HepG2 (cell line): ENCODE measurements around the gene BTN1A1. TPM values are rescaled to one million over a fixed set of nuclear protein-coding genes. Genes with fewer than 3 reads are reported as not detected.

ENCODE experiments used
- ARNTL ChIP-seq: sonication (generic); formaldehyde crosslinking; IDR thresholded peaks from 2 replicates; pipeline ENCODE4 v1.4.0; 2020; ENCODE audit warnings: mild to moderate bottlenecking, missing genetic modification reagents
- FOSL1 ChIP-seq: sonication (generic); formaldehyde crosslinking; IDR thresholded peaks from 2 replicates; pipeline ENCODE4 v1.9.0; 2021; ENCODE audit warnings: missing genetic modification reagents, borderline replicate concordance
- GATAD1 ChIP-seq: IDR thresholded peaks from 2 replicates; pipeline ENCODE4 v1.6.1; 2016; ENCODE audit warnings: missing genetic modification reagents, missing compliant biosample characterization
- HOXA7 ChIP-seq: sonication (generic); formaldehyde crosslinking; IDR thresholded peaks from 2 replicates; pipeline ENCODE4 v1.8.1; 2022; ENCODE audit warnings: mild to moderate bottlenecking, missing genetic modification reagents, moderate library complexity
- KDM6A ChIP-seq: IDR thresholded peaks from 2 replicates; pipeline ENCODE4 v1.6.1; 2016; ENCODE audit warnings: low read depth
- MED13 ChIP-seq: sonication (generic); formaldehyde crosslinking; IDR thresholded peaks from 2 replicates; pipeline ENCODE4 v1.5.0; 2020; ENCODE audit warnings: missing genetic modification reagents
- NCOA1 ChIP-seq: sonication (generic); formaldehyde crosslinking; IDR thresholded peaks from 2 replicates; pipeline ENCODE4 v1.9.0; 2021; ENCODE audit warnings: missing genetic modification reagents
- NR3C1 ChIP-seq: sonication (generic); formaldehyde crosslinking; IDR thresholded peaks from 2 replicates; pipeline ENCODE4 v1.4.0; 2020; ENCODE audit warnings: missing genetic modification reagents
- RARG ChIP-seq: sonication (generic); formaldehyde crosslinking; IDR thresholded peaks from 2 replicates; pipeline ENCODE4 v1.4.0; 2020; ENCODE audit warnings: low read depth, mild to moderate bottlenecking, missing genetic modification reagents
- RFXAP ChIP-seq: sonication (generic); formaldehyde crosslinking; IDR thresholded peaks from 2 replicates; pipeline ENCODE4 v1.4.0; 2020; ENCODE audit warnings: missing genetic modification reagents, borderline replicate concordance
- RXRB ChIP-seq: IDR thresholded peaks from 2 replicates; pipeline ENCODE4 v1.6.1; 2016; ENCODE audit warnings: borderline replicate concordance, missing genetic modification reagents, missing compliant biosample characterization
- ZMAT3 ChIP-seq: sonication (generic); formaldehyde crosslinking; conservative IDR thresholded peaks from 2 replicates; pipeline ENCODE4 v1.7.0; 2021; ENCODE audit warnings: missing genetic modification reagents
- ZNF205 ChIP-seq: IDR thresholded peaks from 2 replicates; pipeline ENCODE4 v1.6.1; 2018; ENCODE audit warnings: missing biosample characterization, missing genetic modification reagents
- ZNF552 ChIP-seq: sonication (generic); formaldehyde crosslinking; IDR thresholded peaks from 2 replicates; pipeline ENCODE4 v1.9.0; 2022; ENCODE audit warnings: missing genetic modification reagents, mild to moderate bottlenecking, borderline replicate concordance
- ZNF556 ChIP-seq: sonication (generic); formaldehyde crosslinking; IDR thresholded peaks from 2 replicates; pipeline ENCODE4 v1.4.0; 2020; ENCODE audit warnings: mild to moderate bottlenecking, missing genetic modification reagents, borderline replicate concordance
- polyA plus RNA-seq, 8 experiments: library from polyadenylated mRNA; depleted of rRNA in 3 of 8; stranded (reverse) in 7 of 8; unstranded in 1 of 8; fragments of >200 nt; fragmentation: Illumina TruSeq in 4 of 8; extraction: Trizol in 4 of 8; gene quantifications; 2 replicates each; pipeline versions ENCODE4 v1.2.1 to v1.2.3, GENCODE V29; 2011 to 2016; ENCODE audit warnings: low read depth in 4 of 8, missing spikeins in 1 of 8, mixed read lengths in 1 of 8; ENCODE audit not compliant: insufficient read depth in 1 of 8
- total RNA-seq, 5 experiments: library from RNA; depleted of rRNA; stranded (reverse); fragments of >200 nt; fragmentation: Illumina TruSeq; extraction: Trizol; gene quantifications; 2 replicates each; pipeline ENCODE4 v1.2.3, GENCODE V29; 2016; ENCODE audit warnings: low read depth in 1 of 5
- TF ChIP-seq, protein P1 (sequence below): sonication (generic); formaldehyde crosslinking; IDR thresholded peaks from 2 replicates; pipeline ENCODE4 v1.4.0; 2020; ENCODE audit warnings: missing genetic modification reagents, borderline replicate concordance
- TF ChIP-seq, protein P2 (sequence below): sonication (generic); formaldehyde crosslinking; IDR thresholded peaks from 2 replicates; pipeline ENCODE4 v1.8.0; 2022; ENCODE audit warnings: low read depth, missing genetic modification reagents
- TF ChIP-seq, protein P3 (sequence below), 2 experiments: fragments of 450-650 bp in 1 of 2; sonication (generic) in 1 of 2; formaldehyde crosslinking; IDR thresholded peaks; 2 replicates each; pipeline versions ENCODE4 v1.5.0 to v1.8.0; 2020 to 2022; ENCODE audit warnings: mild to moderate bottlenecking in 1 of 2, missing genetic modification reagents in 1 of 2
- TF ChIP-seq, protein P4 (sequence below): sonication (generic); formaldehyde crosslinking; IDR thresholded peaks from 2 replicates; pipeline ENCODE4 v1.4.0; 2020; ENCODE audit warnings: mild to moderate bottlenecking, missing genetic modification reagents
- TF ChIP-seq, protein P5 (sequence below): IDR thresholded peaks from 2 replicates; pipeline ENCODE4 v1.6.1; 2016; ENCODE audit warnings: low read depth

The BTN1A1 gene
- total and polyA plus RNA-seq, 2 of the 13 experiments (the other 11 are each of a cell fraction or from before 2014, with no cell fraction given), result 0.04 TPM; not detected in 1

DNA sequence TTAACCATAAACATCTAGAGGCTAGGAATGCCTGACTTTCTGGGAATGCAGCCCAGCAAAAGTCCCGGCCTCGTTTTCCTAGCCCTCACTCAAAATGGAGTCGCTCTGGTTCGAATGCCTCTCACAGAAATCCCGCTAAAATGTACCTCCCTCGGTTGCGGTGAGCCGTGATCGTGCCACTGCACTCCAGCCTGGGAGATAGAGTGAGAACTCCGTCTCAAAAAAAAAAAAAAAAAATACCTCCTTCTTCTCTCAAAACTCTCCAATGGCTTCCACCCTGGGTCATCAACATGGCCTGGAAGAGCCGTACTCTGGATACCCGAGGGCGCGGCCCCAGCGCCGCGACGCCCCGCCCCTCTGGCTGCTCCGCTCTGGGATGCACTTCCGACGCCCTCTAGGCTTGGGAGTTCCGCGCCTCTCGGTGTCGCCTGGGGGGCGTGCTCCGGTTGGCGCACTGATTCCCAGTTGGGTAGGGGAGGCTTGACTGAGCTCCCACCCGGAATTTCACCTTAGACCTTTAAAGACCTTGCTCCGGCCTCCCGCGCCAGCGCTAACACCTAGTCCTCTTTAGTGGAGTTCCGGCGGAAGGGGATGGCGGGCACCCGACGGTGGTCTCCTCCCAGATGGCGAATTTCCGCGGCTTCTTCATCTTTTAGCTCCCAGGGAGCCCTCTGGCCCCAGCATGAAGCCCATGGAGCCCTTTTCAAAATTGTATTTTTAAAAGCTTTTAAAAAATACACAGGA is 50.3 kb downstream of the BTN1A1 start (continued):
- TF ChIP-seq, protein P1, sequence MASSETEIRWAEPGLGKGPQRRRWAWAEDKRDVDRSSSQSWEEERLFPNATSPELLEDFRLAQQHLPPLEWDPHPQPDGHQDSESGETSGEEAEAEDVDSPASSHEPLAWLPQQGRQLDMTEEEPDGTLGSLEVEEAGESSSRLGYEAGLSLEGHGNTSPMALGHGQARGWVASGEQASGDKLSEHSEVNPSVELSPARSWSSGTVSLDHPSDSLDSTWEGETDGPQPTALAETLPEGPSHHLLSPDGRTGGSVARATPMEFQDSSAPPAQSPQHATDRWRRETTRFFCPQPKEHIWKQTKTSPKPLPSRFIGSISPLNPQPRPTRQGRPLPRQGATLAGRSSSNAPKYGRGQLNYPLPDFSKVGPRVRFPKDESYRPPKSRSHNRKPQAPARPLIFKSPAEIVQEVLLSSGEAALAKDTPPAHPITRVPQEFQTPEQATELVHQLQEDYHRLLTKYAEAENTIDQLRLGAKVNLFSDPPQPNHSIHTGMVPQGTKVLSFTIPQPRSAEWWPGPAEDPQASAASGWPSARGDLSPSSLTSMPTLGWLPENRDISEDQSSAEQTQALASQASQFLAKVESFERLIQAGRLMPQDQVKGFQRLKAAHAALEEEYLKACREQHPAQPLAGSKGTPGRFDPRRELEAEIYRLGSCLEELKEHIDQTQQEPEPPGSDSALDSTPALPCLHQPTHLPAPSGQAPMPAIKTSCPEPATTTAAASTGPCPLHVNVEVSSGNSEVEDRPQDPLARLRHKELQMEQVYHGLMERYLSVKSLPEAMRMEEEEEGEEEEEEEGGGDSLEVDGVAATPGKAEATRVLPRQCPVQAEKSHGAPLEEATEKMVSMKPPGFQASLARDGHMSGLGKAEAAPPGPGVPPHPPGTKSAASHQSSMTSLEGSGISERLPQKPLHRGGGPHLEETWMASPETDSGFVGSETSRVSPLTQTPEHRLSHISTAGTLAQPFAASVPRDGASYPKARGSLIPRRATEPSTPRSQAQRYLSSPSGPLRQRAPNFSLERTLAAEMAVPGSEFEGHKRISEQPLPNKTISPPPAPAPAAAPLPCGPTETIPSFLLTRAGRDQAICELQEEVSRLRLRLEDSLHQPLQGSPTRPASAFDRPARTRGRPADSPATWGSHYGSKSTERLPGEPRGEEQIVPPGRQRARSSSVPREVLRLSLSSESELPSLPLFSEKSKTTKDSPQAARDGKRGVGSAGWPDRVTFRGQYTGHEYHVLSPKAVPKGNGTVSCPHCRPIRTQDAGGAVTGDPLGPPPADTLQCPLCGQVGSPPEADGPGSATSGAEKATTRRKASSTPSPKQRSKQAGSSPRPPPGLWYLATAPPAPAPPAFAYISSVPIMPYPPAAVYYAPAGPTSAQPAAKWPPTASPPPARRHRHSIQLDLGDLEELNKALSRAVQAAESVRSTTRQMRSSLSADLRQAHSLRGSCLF (CRISPR knock-in tag), result 0 out of 2 replicates have a peak, but pooled peaks have one; percentile 37
- TF ChIP-seq MED13 (CRISPR knock-in tag), result no peak
- TF ChIP-seq FOSL1 (CRISPR knock-in tag), result no peak
- no peak for TF ChIP-seq RARG
- peak; percentile 75; the same call in 1 of the 2 replicates for TF ChIP-seq ZNF556
- peak; percentile 48; the same call in 1 of the 2 replicates for TF ChIP-seq ZMAT3 (CRISPR knock-in tag)
- TF ChIP-seq ZNF205, result 0 out of 2 replicates have a peak, but pooled peaks have one; percentile 54
- TF ChIP-seq, protein P2, sequence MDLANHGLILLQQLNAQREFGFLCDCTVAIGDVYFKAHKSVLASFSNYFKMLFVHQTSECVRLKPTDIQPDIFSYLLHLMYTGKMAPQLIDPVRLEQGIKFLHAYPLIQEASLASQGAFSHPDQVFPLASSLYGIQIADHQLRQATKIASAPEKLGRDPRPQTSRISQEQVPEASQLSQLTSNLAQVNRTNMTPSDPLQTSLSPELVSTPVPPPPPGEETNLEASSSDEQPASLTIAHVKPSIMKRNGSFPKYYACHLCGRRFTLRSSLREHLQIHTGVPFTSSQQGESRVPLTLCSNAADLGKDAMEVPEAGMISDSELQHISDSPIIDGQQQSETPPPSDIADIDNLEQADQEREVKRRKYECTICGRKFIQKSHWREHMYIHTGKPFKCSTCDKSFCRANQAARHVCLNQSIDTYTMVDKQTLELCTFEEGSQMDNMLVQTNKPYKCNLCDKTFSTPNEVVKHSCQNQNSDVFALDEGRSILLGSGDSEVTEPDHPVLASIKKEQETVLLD, result peak; percentile 89
- TF ChIP-seq ARNTL, result no peak
- peak; percentile 78; the same call in 1 of the 2 replicates for TF ChIP-seq RXRB (CRISPR knock-in tag)
- TF ChIP-seq KDM6A (CRISPR knock-in tag), result no peak
- TF ChIP-seq, protein P3, sequence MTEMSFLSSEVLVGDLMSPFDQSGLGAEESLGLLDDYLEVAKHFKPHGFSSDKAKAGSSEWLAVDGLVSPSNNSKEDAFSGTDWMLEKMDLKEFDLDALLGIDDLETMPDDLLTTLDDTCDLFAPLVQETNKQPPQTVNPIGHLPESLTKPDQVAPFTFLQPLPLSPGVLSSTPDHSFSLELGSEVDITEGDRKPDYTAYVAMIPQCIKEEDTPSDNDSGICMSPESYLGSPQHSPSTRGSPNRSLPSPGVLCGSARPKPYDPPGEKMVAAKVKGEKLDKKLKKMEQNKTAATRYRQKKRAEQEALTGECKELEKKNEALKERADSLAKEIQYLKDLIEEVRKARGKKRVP (CRISPR knock-in tag; IDR thresholded peaks at IDR 0.05), result 0 out of 4 replicates have a peak, but pooled peaks of 1 of the 2 experiments have one; percentile 8
- no peak for TF ChIP-seq HOXA7
- no peak for TF ChIP-seq ZNF552
- TF ChIP-seq NR3C1 (CRISPR knock-in tag), result no peak
- TF ChIP-seq, protein P4, sequence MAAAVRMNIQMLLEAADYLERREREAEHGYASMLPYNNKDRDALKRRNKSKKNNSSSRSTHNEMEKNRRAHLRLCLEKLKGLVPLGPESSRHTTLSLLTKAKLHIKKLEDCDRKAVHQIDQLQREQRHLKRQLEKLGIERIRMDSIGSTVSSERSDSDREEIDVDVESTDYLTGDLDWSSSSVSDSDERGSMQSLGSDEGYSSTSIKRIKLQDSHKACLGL, result 0 out of 2 replicates have a peak, but pooled peaks have one; percentile 34
- peak; percentile 44; the same call in 1 of the 2 replicates for TF ChIP-seq NCOA1 (CRISPR knock-in tag)
- peak; percentile 66 for TF ChIP-seq GATAD1 (CRISPR knock-in tag)
- TF ChIP-seq, protein P5, sequence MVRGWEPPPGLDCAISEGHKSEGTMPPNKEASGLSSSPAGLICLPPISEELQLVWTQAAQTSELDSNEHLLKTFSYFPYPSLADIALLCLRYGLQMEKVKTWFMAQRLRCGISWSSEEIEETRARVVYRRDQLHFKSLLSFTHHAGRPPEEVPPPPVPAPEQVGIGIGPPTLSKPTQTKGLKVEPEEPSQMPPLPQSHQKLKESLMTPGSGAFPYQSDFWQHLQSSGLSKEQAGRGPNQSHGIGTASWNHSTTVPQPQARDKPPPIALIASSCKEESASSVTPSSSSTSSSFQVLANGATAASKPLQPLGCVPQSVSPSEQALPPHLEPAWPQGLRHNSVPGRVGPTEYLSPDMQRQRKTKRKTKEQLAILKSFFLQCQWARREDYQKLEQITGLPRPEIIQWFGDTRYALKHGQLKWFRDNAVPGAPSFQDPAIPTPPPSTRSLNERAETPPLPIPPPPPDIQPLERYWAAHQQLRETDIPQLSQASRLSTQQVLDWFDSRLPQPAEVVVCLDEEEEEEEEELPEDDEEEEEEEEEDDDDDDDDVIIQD (CRISPR knock-in tag), result peak; percentile 81
- peak; percentile 79 for TF ChIP-seq RFXAP (CRISPR knock-in tag)
